Right lobe of liver (tissue), 6 donors: ENCODE measurements around the gene SLC24A1. TPM values are rescaled to one million over a fixed set of nuclear protein-coding genes. Genes with fewer than 3 reads are reported as not detected.

Experiments
- ATAC-seq, 4 donors: fragments of 200-7000 bp; cut with Tn5 transposase; one replicate each; pipeline ENCODE4 v1.9.1; 2020; ENCODE audit warnings: mild to moderate bottlenecking in 4 of 4, moderate library complexity in 4 of 4
- DNase-seq, 3 donors: peaks; one replicate each; pipeline ENCODE4 v3.0.0-alpha.2; 2020
- H3K27ac ChIP-seq, 3 donors: fragments of 200-600 bp; one replicate each; pipeline ENCODE4 v1.8.0; 2022
- H3K27me3 ChIP-seq, 2 donors: fragments of 200-600 bp; one replicate each; pipeline ENCODE4 v1.8.0; 2022
- H3K36me3 ChIP-seq, 4 donors: fragments of 200-600 bp; sonication (generic) in 1 of 4; one replicate each; pipeline versions ENCODE4 v1.5.1 to v1.8.0; 2017 to 2022; ENCODE audit warnings: control low read depth in 1 of 4
- H3K4me1 ChIP-seq, 4 donors: fragments of 200-600 bp; sonication (generic) in 1 of 4; one replicate each; pipeline versions ENCODE4 v1.5.1 to v1.8.0; 2017 to 2022; ENCODE audit warnings: control low read depth in 1 of 4
- H3K4me3 ChIP-seq, 3 donors: fragments of 200-600 bp; one replicate each; pipeline ENCODE4 v1.8.0; 2022
- H3K9me3 ChIP-seq, 4 donors: fragments of 200-600 bp; sonication (generic) in 1 of 4; one replicate each; pipeline versions ENCODE4 v1.5.1 to v1.8.0; 2017 to 2022; ENCODE audit warnings: control low read depth in 1 of 4
- CTCF ChIP-seq, 4 donors: fragments of 200-600 bp in 3 of 4; fragments of 450-650 bp in 1 of 4; IDR thresholded peaks; one replicate each; pipeline versions ENCODE4 v1.5.1 to v1.8.0; 2016 to 2022; ENCODE audit warnings: antibody characterized with exemption in 4 of 4, mild to moderate bottlenecking in 2 of 4
- POLR2A ChIP-seq: fragments of 450-650 bp; IDR thresholded peaks from one replicate; pipeline ENCODE4 v1.6.1; 2017; ENCODE audit warnings: antibody characterized with exemption, mild to moderate bottlenecking
- WGBS: methylation state at CpG from one replicate; pipeline ENCODE4 v1.1.6; 2018; ENCODE audit warnings: low coverage, low lambda C conversion rate; ENCODE audit not compliant: insufficient coverage; ENCODE audit errors: missing lambda C conversion rate; 5-methylcytosine and 5-hydroxymethylcytosine counted together
- intact Hi-C, 2 donors: fragments of 100-400 bp; cut with DNase I; formaldehyde crosslinking; loops; one replicate each; pipeline versions ENCODE4 v1.11.2 to v1.14.1; 2022
- total RNA-seq, 6 experiments: library from RNA; depleted of rRNA in 2 of 6; stranded (reverse); fragments of >200 nt in 2 of 6; fragmentation: NEBNext Ultra II Directional in 3 of 6; extraction: Animal tissue kit (Norgen Biotek cat#: 25700) in 3 of 6; gene quantifications; one replicate each; pipeline versions ENCODE4 v1.1.0 to v1.2.4, GENCODE V29; 2016 to 2023
- donor health status: DM: no; HTN: yes; CAD: no.
- donor health status: DM: no; HTN: no; CAD: no.
- donor health status: DM: no; HTN: no; CAD: no.
- donor health status: DM: no; HTN: yes; CAD: no.
- donor health status: DM: no; HTN: yes; CAD: no.

The SLC24A1 gene
- total RNA-seq, 6 experiments from 2014 or later: 1.7 to 5.0 (median 4.8) TPM

- intact Hi-C loops: no loop called here
- no peak for ATAC-seq
- H3K36me3 ChIP-seq: no peaks in the 10 kb centered on the region
- H3K4me3 ChIP-seq: no peak overlapping the region
- no peak overlapping the region for H3K27ac ChIP-seq
- DNase-seq: no peak
- H3K9me3 ChIP-seq: no peaks in the 10 kb centered on the region
- H3K27me3 ChIP-seq: no peaks in the 10 kb centered on the region
- TF ChIP-seq POLR2A: no peak
- TF ChIP-seq CTCF (IDR thresholded peaks at IDR 0.05): no peak
- WGBS: 100% methylated on average over 1 of the region's 1 CpG
- H3K4me1 ChIP-seq: no peaks in the 10 kb centered on the region
Measured at GRCh38 chr15:65680544-65680943, 58.8 kb downstream of the SLC24A1 start.

GRCh38 chr15:65682404-65682911 is 60.7 kb downstream of the SLC24A1 start:
- ATAC-seq (no peak), DNase-seq (no peak)
- Histone ChIP-seq H3K9me3 (no peaks in the 10 kb centered on the region), H3K27ac (no peak overlapping the region), H3K27me3 (no peaks in the 10 kb centered on the region), H3K4me1 (no peaks in the 10 kb centered on the region), H3K4me3 (no peak overlapping the region), H3K36me3 (no peaks in the 10 kb centered on the region)
- TF ChIP-seq CTCF (IDR thresholded peaks at IDR 0.05): no peak
- TF ChIP-seq POLR2A: no peak
- 86% methylated on average over 2 of the region's 2 CpGs for WGBS
- intact Hi-C loops: no loop called here

- Histone ChIP-seq H3K4me1 (no peaks in the 10 kb centered on the region), H3K36me3 (peaks cover 0 to 28% (median 16%) of the 10 kb centered on the region in 4 donors), H3K27ac (no peak overlapping the region), H3K27me3 (no peaks in the 10 kb centered on the region), H3K9me3 (no peaks in the 10 kb centered on the region), H3K4me3 (no peak overlapping the region)
- ATAC-seq (no peak), DNase-seq (no peak)
- 83% methylated on average over 1 of the region's 1 CpG for WGBS
- intact Hi-C loops: no loop called here
- TF ChIP-seq CTCF (IDR thresholded peaks at IDR 0.05): no peak
- no peak for TF ChIP-seq POLR2A
Measured at GRCh38 chr15:65688462-65688861, 66.7 kb downstream of the SLC24A1 start.

GRCh38 chr15:65690173-65690572 is 68.4 kb downstream of the SLC24A1 start:
- no peak for DNase-seq
- Histone ChIP-seq H3K36me3 (peaks cover 4 to 29% (median 16%) of the 10 kb centered on the region in 4 donors), H3K4me3 (no peak overlapping the region), H3K4me1 (no peaks in the 10 kb centered on the region), H3K9me3 (no peaks in the 10 kb centered on the region), H3K27me3 (no peaks in the 10 kb centered on the region), H3K27ac (no peak overlapping the region)
- no peak for ATAC-seq
- intact Hi-C loops: no loop called here
- WGBS: 75% methylated on average over 1 of the region's 1 CpG
- no peak for TF ChIP-seq POLR2A
- TF ChIP-seq CTCF (IDR thresholded peaks at IDR 0.05): no peak

- Histone ChIP-seq H3K27me3 (no peaks in the 10 kb centered on the region), H3K27ac (no peak overlapping the region), H3K4me3 (no peak overlapping the region), H3K9me3 (no peaks in the 10 kb centered on the region), H3K4me1 (no peaks in the 10 kb centered on the region), H3K36me3 (peaks cover 4 to 35% (median 16%) of the 10 kb centered on the region in 4 donors)
- 95% methylated on average over 4 of the region's 4 CpGs for WGBS
- intact Hi-C loops: no loop called here
- ATAC-seq (no peak), DNase-seq (no peak)
- TF ChIP-seq CTCF (IDR thresholded peaks at IDR 0.05): no peak
- no peak for TF ChIP-seq POLR2A
Measured at GRCh38 chr15:65690778-65691177, 69.0 kb downstream of the SLC24A1 start.
